Bronchial epithelial cell (primary cell): ENCODE measurements around the gene CSMD2. TPM values are rescaled to one million over a fixed set of nuclear protein-coding genes. Genes with fewer than 3 reads are reported as not detected.

Experiments used
- DNase-seq: peaks from one replicate; pipeline ENCODE4 v3.0.0-alpha.2; 2010; ENCODE audit warnings: low read depth
- FAIRE-seq: peaks from 2 replicates; lab custom pipeline; 2011; peaks lifted over from hg19 to GRCh38; lab: Jason Lieb, UNC
- H3K27me3 ChIP-seq: 2 replicates; pipeline ENCODE4 v1.5.1; 2011; ENCODE audit warnings: low read length; ENCODE audit not compliant: control insufficient read depth, insufficient read depth
- H3K36me3 ChIP-seq: 2 replicates; pipeline ENCODE4 v1.5.1; 2011; ENCODE audit warnings: low read length; ENCODE audit not compliant: control insufficient read depth, insufficient read depth
- H3K4me3 ChIP-seq: 2 replicates; pipeline ENCODE4 v1.5.1; 2011; ENCODE audit warnings: mild to moderate bottlenecking, low read depth, low read length, control low read depth
- total RNA-seq: library from RNA; depleted of rRNA; stranded (reverse); fragments of >200 nt; gene quantifications from 2 replicates; pipeline ENCODE4 v1.2.1, GENCODE V29; 2014
- TF ChIP-seq, protein P1 (sequence below): IDR thresholded peaks from 2 replicates; pipeline ENCODE4 v1.5.1; 2011; ENCODE audit warnings: mild to moderate bottlenecking, moderate library complexity, low read length, control low read depth, inconsistent platforms; ENCODE audit not compliant: insufficient read depth, severe bottlenecking

The CSMD2 gene
- total RNA-seq, 1 donor from 2014 or later, result not detected

DNA sequence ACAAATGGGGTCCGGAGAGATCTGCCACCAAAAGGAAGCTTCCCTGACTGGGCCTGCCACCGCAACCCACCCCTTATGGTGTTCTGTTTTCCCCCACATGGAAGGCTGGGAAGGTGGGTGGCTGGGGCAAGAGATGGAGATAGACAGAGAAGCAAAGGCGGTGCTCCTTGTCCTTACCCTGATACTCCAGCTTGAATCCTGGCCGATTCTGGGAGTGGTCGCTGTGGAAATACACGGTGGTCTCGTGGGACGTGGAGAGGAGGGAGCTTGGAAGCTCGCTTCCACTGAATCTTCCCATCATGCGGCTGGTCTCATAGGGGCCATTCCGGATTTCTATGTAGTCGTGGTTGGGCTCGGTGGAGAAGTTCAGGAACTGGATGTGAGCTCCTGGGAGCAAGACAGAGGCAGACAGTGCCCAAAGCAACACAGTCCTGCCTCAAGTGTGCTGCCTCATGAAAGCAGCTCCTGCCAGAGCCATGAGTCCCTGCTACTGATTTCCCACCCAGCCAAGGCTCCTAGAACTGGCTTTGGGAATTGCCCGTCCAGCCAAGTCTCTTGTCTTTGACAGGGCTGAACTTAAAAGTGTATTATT, 554.1 kb downstream of the CSMD2 start:
- no peak overlapping the region for H3K4me3 ChIP-seq
- FAIRE-seq (no peak), DNase-seq (no peak)
- no peaks in the 10 kb centered on the region for H3K27me3 ChIP-seq
- TF ChIP-seq, protein P1, sequence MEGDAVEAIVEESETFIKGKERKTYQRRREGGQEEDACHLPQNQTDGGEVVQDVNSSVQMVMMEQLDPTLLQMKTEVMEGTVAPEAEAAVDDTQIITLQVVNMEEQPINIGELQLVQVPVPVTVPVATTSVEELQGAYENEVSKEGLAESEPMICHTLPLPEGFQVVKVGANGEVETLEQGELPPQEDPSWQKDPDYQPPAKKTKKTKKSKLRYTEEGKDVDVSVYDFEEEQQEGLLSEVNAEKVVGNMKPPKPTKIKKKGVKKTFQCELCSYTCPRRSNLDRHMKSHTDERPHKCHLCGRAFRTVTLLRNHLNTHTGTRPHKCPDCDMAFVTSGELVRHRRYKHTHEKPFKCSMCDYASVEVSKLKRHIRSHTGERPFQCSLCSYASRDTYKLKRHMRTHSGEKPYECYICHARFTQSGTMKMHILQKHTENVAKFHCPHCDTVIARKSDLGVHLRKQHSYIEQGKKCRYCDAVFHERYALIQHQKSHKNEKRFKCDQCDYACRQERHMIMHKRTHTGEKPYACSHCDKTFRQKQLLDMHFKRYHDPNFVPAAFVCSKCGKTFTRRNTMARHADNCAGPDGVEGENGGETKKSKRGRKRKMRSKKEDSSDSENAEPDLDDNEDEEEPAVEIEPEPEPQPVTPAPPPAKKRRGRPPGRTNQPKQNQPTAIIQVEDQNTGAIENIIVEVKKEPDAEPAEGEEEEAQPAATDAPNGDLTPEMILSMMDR, result no peak
- no peaks in the 10 kb centered on the region for H3K36me3 ChIP-seq

DNA sequence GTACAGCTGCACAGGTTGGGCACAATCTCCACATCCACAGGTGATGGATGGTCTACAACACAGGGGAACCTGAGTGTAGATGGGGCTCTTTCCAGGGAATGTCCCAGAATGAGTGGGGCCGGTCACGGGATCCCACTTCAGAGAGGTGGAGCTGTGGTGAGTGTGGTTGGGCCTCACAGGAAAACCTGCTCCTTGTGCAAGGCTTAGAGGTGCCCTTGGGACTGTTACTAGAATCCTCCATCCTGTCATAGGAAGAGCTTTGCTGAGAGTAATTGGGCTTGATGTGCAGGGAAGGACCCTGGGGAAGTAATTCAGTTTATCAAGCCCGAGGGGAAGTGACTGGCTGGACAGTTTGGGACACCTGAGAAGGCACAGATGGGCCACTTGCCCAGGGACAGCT, 554.6 kb downstream of the CSMD2 start:
- Histone ChIP-seq H3K4me3 (no peak overlapping the region), H3K27me3 (no peaks in the 10 kb centered on the region), H3K36me3 (no peaks in the 10 kb centered on the region)
- TF ChIP-seq, protein P1, result no peak
- FAIRE-seq (no peak), DNase-seq (no peak)

- TF ChIP-seq, protein P1, result no peak
- H3K27me3 ChIP-seq, result no peaks in the 10 kb centered on the region
- FAIRE-seq (no peak), DNase-seq (no peak)
- no peaks in the 10 kb centered on the region for H3K36me3 ChIP-seq
- no peak overlapping the region for H3K4me3 ChIP-seq
These were observed 555.3 kb downstream of the CSMD2 start for GRCh38 chr1:33609739-33610138.

DNA sequence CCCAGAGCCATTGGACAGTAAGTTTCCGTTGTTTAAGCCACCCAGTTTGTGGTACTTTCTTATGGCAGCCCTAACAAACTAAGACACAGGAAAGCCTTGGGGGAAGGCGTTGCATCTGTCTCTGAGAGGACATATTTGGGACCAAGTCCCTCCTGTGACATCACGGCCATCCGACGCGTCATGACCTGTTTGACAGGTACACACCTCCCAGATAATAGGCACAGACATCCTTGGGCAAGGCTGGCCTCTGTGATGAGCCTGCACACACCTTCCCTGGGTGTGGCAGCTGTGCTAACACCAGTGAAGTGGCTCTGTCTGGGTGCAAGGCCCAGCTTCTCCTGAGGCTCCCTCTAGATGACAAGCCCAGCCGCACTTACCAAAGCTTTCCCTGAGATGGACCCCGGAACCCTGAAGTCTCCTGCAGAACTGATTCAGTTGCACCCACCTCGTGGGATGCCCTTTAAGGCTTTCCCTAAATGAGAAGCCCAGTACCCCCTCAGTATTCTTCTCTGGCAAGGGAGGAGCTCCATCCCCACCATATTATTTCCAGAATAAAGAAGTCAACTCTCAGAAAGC, 556.1 kb downstream of the CSMD2 start:
- TF ChIP-seq, protein P1, result no peak
- no peaks in the 10 kb centered on the region for H3K36me3 ChIP-seq
- H3K27me3 ChIP-seq, result no peaks in the 10 kb centered on the region
- DNase-seq (no peak), FAIRE-seq (no peak)
- no peak overlapping the region for H3K4me3 ChIP-seq

DNA sequence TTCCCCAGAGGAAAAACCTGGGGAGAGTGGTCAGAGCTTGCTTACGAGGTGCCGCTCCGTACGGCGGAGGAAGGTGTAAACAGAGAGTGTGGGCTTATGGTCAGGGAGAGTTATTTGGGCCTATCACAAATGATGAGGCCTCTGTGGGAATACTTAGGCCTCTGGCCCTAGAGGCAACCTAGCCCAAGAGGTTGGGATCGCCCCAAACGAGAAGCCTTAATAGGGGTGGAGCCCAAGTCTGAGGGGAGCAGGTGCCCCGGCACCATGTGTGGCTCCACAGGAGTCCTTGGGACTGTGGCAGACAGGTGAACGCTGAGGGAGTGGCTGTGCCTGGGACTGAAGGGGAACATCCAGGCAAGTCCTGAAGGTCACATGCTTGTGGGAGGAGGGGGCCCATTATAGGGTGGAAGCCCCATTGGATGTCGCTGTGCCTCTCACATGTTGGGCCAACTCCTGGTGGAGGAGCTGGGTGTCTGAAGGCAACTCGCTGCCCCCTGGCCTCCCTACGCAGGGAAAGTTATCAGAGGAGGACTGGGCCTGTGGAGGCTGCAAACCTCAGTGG, 557.5 kb downstream of the CSMD2 start:
- no peak for FAIRE-seq
- no peaks in the 10 kb centered on the region for H3K36me3 ChIP-seq
- TF ChIP-seq, protein P1, result no peak
- H3K27me3 ChIP-seq, result no peaks in the 10 kb centered on the region
- DNase-seq, result no peak
- H3K4me3 ChIP-seq, result no peak overlapping the region
